ENCODE data around the gene POLR3G. TPM values are rescaled to one million over a fixed set of nuclear protein-coding genes. Genes with fewer than 3 reads are reported as not detected.

The POLR3G gene
- total RNA-seq, 1 experiment from 2014 or later, result 23.4 TPM

DNA sequence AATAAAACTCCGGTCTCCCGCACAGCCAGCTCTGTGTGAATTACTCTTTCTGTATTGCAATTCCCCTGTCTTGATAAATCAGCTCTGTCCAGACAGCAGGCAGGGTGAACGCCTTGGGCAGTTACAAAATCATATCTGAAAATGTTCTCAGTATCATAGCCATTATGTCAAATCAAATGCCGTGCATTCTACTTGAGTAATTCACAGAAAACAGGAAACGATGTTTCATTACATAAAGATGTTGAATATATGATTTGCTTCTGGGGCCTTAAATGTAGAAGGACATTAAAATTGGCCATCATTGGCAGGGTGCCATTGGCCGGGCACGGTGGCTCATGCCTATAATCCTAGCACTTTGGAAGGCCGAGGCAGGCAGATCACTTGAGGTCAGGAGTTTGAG is 8.5 kb downstream of the POLR3G start:
- ATAC-seq (no peak), DNase-seq (ENCODE audit: low read depth, low spot score) (no peak)
- TF ChIP-seq TCF7L2 (IDR thresholded peaks at IDR 0.05; ENCODE audit: low read depth, low read length), result no peak
- TF ChIP-seq, protein P1, sequence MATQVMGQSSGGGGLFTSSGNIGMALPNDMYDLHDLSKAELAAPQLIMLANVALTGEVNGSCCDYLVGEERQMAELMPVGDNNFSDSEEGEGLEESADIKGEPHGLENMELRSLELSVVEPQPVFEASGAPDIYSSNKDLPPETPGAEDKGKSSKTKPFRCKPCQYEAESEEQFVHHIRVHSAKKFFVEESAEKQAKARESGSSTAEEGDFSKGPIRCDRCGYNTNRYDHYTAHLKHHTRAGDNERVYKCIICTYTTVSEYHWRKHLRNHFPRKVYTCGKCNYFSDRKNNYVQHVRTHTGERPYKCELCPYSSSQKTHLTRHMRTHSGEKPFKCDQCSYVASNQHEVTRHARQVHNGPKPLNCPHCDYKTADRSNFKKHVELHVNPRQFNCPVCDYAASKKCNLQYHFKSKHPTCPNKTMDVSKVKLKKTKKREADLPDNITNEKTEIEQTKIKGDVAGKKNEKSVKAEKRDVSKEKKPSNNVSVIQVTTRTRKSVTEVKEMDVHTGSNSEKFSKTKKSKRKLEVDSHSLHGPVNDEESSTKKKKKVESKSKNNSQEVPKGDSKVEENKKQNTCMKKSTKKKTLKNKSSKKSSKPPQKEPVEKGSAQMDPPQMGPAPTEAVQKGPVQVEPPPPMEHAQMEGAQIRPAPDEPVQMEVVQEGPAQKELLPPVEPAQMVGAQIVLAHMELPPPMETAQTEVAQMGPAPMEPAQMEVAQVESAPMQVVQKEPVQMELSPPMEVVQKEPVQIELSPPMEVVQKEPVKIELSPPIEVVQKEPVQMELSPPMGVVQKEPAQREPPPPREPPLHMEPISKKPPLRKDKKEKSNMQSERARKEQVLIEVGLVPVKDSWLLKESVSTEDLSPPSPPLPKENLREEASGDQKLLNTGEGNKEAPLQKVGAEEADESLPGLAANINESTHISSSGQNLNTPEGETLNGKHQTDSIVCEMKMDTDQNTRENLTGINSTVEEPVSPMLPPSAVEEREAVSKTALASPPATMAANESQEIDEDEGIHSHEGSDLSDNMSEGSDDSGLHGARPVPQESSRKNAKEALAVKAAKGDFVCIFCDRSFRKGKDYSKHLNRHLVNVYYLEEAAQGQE (IDR thresholded peaks at IDR 0.05; ENCODE audit: insufficient read depth in 1 of 2, low read depth in 2 of 2, low read length in 1 of 2), result no peak
- no peak for TF ChIP-seq CTCF (IDR thresholded peaks at IDR 0.05)
- TF ChIP-seq SIN3A (IDR thresholded peaks at IDR 0.05; ENCODE audit: borderline replicate concordance, insufficient read depth, low read depth, low read length), result no peak
- TF ChIP-seq POLR2AphosphoS5 (IDR thresholded peaks at IDR 0.05; ENCODE audit: low read depth, low read length), result no peak
- Histone ChIP-seq H3K27ac (ENCODE audit: low read length) (no peak overlapping the region), H3K9me3 (ENCODE audit: control insufficient read depth, insufficient read depth, low read depth, low read length) (no peaks in the 10 kb centered on the region), H3K27me3 (ENCODE audit: control insufficient read depth, insufficient read depth, low read length) (no peaks in the 10 kb centered on the region), H3K4me3 (ENCODE audit: low read depth in 2 of 2, low read length in 2 of 2) (no peak overlapping the region), H3K4me1 (ENCODE audit: control insufficient read depth, insufficient read depth, low read length) (no peaks in the 10 kb centered on the region), H3K36me3 (ENCODE audit: control insufficient read depth, insufficient read depth, low read length) (peaks cover 4% of the 10 kb centered on the region)
- in situ Hi-C loops (cut with HindIII; ENCODE audit: low pct_unique_long_range_greater_than_20kb, low sequenced_read_pairs), result no loop called here
- CTCF ChIA-PET, result no interaction called here
- POLR2A ChIA-PET, result no interaction called here
- no TSS peak for BruUV-seq (replicated peaks)
- intact Hi-C loops (cut with micrococcal nuclease; ENCODE audit: unreplicated experiment), result no loop called here

DNA sequence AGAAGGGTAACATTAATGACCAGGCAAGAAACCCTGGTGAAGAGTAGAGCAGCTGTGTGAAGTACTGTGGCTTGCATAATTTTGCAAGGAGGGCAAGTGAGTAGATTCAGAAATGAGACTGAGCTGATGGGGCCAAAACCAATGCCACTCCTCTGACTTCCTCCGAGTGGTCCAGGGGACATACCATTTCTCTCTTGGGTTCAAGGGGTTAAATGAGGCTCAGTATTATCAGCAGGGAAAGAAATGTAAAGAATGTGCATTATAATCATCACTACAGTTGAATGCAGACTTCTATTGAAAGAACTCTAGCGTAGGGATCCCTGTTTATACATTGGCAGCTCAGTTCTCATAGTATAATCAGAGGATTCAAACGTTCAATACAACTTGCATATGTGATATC is 9.9 kb downstream of the POLR3G start:
- DNase-seq (ENCODE audit: low read depth, low spot score), result no peak
- CTCF ChIA-PET, result no interaction called here
- peaks cover 8% of the 10 kb centered on the region for H3K36me3 ChIP-seq (ENCODE audit: control insufficient read depth, insufficient read depth, low read length)
- H3K27ac ChIP-seq (ENCODE audit: low read length), result no peak overlapping the region
- intact Hi-C loops (cut with micrococcal nuclease; ENCODE audit: unreplicated experiment), result no loop called here
- no peaks in the 10 kb centered on the region for H3K4me1 ChIP-seq (ENCODE audit: control insufficient read depth, insufficient read depth, low read length)
- no peak for ATAC-seq
- BruUV-seq (replicated peaks), result no TSS peak
- H3K4me3 ChIP-seq (ENCODE audit: low read depth in 2 of 2, low read length in 2 of 2), result no peak overlapping the region
- POLR2A ChIA-PET, result no interaction called here
- H3K9me3 ChIP-seq (ENCODE audit: control insufficient read depth, insufficient read depth, low read depth, low read length), result no peaks in the 10 kb centered on the region
- TF ChIP-seq TCF7L2 (IDR thresholded peaks at IDR 0.05; ENCODE audit: low read depth, low read length) (no peak), POLR2AphosphoS5 (IDR thresholded peaks at IDR 0.05; ENCODE audit: low read depth, low read length) (no peak), CTCF (IDR thresholded peaks at IDR 0.05) (no peak), SIN3A (IDR thresholded peaks at IDR 0.05; ENCODE audit: borderline replicate concordance, insufficient read depth, low read depth, low read length) (no peak)
- TF ChIP-seq, protein P1 (IDR thresholded peaks at IDR 0.05; ENCODE audit: insufficient read depth in 1 of 2, low read depth in 2 of 2, low read length in 1 of 2), result no peak
- H3K27me3 ChIP-seq (ENCODE audit: control insufficient read depth, insufficient read depth, low read length), result no peaks in the 10 kb centered on the region
- in situ Hi-C loops (cut with HindIII; ENCODE audit: low pct_unique_long_range_greater_than_20kb, low sequenced_read_pairs), result no loop called here
